WTC11 (cell line): ENCODE data around the gene ASIC5. TPM values are rescaled to one million over a fixed set of nuclear protein-coding genes. Genes with fewer than 3 reads are reported as not detected.

ENCODE experiments used
- ATAC-seq: fragments of 200-7000 bp; cut with Tn5 transposase; 2 replicates; pipeline ENCODE4 v1.10.0; 2021; ENCODE audit warnings: mild to moderate bottlenecking, moderate library complexity
- CTCF ChIA-PET: fragments of 300-600 bp; sonication (Branson Sonifier 250); formaldehyde crosslinking; loops from one replicate; lab custom pipeline; 2021; ENCODE audit warnings: antibody characterized with exemption; lab: Charles Lee
- POLR2A ChIA-PET: fragments of 350-600 bp; sonication (Branson Sonifier 250); formaldehyde crosslinking; loops from one replicate; lab custom pipeline; 2021; ENCODE audit warnings: antibody characterized with exemption; lab: Charles Lee
- DNase-seq: peaks from one replicate; pipeline ENCODE4 v3.0.0; 2021; ENCODE audit warnings: low spot score
- H3K27ac Mint-ChIP-seq: 2 replicates; pipeline ENCODE4 v1.8.0; 2021; ENCODE audit warnings: mixed read lengths
- H3K27me3 Mint-ChIP-seq: 2 replicates; pipeline ENCODE4 v1.8.0; 2021; ENCODE audit warnings: low read depth, mild to moderate bottlenecking, moderate library complexity, mixed read lengths
- H3K36me3 Mint-ChIP-seq: 2 replicates; pipeline ENCODE4 v1.8.0; 2021; ENCODE audit warnings: mixed read lengths
- H3K4me1 Mint-ChIP-seq: 2 replicates; pipeline ENCODE4 v1.8.0; 2022; ENCODE audit warnings: mixed read lengths
- H3K4me3 Mint-ChIP-seq: 2 replicates; pipeline ENCODE4 v1.8.0; 2021; ENCODE audit warnings: mild to moderate bottlenecking, moderate library complexity, mixed read lengths
- H3K9me3 Mint-ChIP-seq: 2 replicates; pipeline ENCODE4 v1.8.0; 2021; ENCODE audit warnings: mixed read lengths
- ATF6 ChIP-seq: sonication (generic); formaldehyde crosslinking; IDR thresholded peaks from 2 replicates; pipeline ENCODE4 v1.8.1; 2023; ENCODE audit warnings: mild to moderate bottlenecking, missing genetic modification reagents
- CBFB ChIP-seq: sonication (generic); formaldehyde crosslinking; IDR thresholded peaks from 2 replicates; pipeline ENCODE4 v1.8.1; 2022; ENCODE audit warnings: mild to moderate bottlenecking, low read depth, missing genetic modification reagents
- ELF4 ChIP-seq: sonication (generic); formaldehyde crosslinking; IDR thresholded peaks from 2 replicates; pipeline ENCODE4 v1.8.1; 2022; ENCODE audit warnings: low read depth, mild to moderate bottlenecking, moderate library complexity, missing genetic modification reagents
- FOXK1 ChIP-seq: sonication (generic); formaldehyde crosslinking; IDR thresholded peaks from 2 replicates; pipeline ENCODE4 v1.8.0; 2022; ENCODE audit warnings: mild to moderate bottlenecking, moderate library complexity, missing genetic modification reagents
- IRF2 ChIP-seq: sonication (generic); formaldehyde crosslinking; IDR thresholded peaks from 2 replicates; pipeline ENCODE4 v1.8.0; 2022; ENCODE audit warnings: low read depth, missing genetic modification reagents, borderline replicate concordance
- SOX15 ChIP-seq: fragments of 250-450 bp; sonication (Bioruptor Pico); IDR thresholded peaks from 2 replicates; pipeline ENCODE4 v1.9.0; 2021; ENCODE audit warnings: mild to moderate bottlenecking
- STAT6 ChIP-seq: sonication (generic); formaldehyde crosslinking; conservative IDR thresholded peaks from 2 replicates; pipeline ENCODE4 v1.8.1; 2023; ENCODE audit warnings: mild to moderate bottlenecking, low read depth, missing genetic modification reagents, moderate library complexity
- total RNA-seq: library from RNA; stranded (reverse); gene quantifications from 3 replicates; pipeline ENCODE4 v1.2.3, GENCODE V29; 2021
- TF ChIP-seq, protein P1 (sequence below): sonication (generic); formaldehyde crosslinking; IDR thresholded peaks from 2 replicates; pipeline ENCODE4 v1.8.1; 2023; ENCODE audit warnings: mild to moderate bottlenecking, missing genetic modification reagents, borderline replicate concordance
- TF ChIP-seq, protein P2 (sequence below): sonication (generic); formaldehyde crosslinking; IDR thresholded peaks from 2 replicates; pipeline ENCODE4 v1.8.0; 2022; ENCODE audit warnings: missing genetic modification reagents
- TF ChIP-seq, protein P3 (sequence below): sonication (generic); formaldehyde crosslinking; IDR thresholded peaks from 2 replicates; pipeline ENCODE4 v1.8.1; 2022; ENCODE audit warnings: low read depth, missing genetic modification reagents, borderline replicate concordance
- TF ChIP-seq, protein P4 (sequence below): sonication (generic); formaldehyde crosslinking; IDR thresholded peaks from 2 replicates; pipeline ENCODE4 v1.8.0; 2022; ENCODE audit warnings: mild to moderate bottlenecking, missing genetic modification reagents
- TF ChIP-seq, protein P5 (sequence below): fragments of 250-450 bp; sonication (Bioruptor Pico); IDR thresholded peaks from 2 replicates; pipeline ENCODE4 v1.9.0; 2021; ENCODE audit warnings: mild to moderate bottlenecking

Gene ASIC5
- total RNA-seq, 1 experiment from 2014 or later: not detected

DNA sequence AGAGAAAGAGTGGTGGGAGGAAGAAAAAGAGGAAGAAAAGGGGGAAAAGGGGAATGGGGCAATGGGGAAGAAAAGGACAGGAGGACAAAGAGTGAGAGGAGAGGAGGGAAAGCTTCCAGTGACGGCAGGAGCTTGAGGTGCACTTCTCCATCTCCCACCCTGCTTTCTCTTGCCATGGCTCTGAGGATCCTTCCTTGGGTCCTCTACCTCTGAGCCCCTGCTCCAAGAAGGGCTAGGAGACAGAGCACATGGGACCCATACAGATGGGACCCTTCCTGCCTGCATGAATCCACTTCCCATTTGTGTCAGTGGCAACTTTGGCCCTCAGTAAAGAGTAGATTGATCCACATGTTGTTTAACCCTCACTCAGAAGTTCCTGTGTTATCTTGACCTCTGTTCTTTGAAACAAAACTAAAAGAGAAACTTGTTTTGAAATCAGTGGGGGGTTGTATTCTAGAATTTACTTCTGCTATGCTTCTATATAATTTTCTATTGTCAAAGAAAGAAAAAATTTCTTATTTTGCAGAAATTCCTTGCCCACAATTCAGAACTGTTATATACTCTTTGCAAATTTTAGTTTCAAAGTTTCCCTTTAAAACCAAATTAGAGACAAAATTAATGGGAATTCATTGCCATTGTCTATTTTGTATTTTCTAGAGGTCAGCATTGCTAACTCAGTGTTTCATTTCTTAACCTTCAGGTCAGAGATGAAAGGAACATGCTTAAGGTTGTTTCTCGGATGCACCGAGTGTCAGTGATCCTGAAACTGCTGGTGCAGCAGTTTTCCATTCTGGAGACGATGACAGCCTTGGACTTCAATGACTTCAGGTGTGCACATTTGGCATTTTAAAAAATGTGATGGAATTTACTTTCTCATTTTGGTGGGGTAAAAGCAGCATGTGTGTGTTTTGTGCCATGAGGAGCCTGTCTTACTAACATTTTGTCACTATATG is 42.4 kb upstream of the ASIC5 start (continued):
- TF ChIP-seq, protein P1, sequence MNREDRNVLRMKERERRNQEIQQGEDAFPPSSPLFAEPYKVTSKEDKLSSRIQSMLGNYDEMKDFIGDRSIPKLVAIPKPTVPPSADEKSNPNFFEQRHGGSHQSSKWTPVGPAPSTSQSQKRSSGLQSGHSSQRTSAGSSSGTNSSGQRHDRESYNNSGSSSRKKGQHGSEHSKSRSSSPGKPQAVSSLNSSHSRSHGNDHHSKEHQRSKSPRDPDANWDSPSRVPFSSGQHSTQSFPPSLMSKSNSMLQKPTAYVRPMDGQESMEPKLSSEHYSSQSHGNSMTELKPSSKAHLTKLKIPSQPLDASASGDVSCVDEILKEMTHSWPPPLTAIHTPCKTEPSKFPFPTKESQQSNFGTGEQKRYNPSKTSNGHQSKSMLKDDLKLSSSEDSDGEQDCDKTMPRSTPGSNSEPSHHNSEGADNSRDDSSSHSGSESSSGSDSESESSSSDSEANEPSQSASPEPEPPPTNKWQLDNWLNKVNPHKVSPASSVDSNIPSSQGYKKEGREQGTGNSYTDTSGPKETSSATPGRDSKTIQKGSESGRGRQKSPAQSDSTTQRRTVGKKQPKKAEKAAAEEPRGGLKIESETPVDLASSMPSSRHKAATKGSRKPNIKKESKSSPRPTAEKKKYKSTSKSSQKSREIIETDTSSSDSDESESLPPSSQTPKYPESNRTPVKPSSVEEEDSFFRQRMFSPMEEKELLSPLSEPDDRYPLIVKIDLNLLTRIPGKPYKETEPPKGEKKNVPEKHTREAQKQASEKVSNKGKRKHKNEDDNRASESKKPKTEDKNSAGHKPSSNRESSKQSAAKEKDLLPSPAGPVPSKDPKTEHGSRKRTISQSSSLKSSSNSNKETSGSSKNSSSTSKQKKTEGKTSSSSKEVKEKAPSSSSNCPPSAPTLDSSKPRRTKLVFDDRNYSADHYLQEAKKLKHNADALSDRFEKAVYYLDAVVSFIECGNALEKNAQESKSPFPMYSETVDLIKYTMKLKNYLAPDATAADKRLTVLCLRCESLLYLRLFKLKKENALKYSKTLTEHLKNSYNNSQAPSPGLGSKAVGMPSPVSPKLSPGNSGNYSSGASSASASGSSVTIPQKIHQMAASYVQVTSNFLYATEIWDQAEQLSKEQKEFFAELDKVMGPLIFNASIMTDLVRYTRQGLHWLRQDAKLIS (CRISPR knock-in tag): no peak
- TF ChIP-seq, protein P2, sequence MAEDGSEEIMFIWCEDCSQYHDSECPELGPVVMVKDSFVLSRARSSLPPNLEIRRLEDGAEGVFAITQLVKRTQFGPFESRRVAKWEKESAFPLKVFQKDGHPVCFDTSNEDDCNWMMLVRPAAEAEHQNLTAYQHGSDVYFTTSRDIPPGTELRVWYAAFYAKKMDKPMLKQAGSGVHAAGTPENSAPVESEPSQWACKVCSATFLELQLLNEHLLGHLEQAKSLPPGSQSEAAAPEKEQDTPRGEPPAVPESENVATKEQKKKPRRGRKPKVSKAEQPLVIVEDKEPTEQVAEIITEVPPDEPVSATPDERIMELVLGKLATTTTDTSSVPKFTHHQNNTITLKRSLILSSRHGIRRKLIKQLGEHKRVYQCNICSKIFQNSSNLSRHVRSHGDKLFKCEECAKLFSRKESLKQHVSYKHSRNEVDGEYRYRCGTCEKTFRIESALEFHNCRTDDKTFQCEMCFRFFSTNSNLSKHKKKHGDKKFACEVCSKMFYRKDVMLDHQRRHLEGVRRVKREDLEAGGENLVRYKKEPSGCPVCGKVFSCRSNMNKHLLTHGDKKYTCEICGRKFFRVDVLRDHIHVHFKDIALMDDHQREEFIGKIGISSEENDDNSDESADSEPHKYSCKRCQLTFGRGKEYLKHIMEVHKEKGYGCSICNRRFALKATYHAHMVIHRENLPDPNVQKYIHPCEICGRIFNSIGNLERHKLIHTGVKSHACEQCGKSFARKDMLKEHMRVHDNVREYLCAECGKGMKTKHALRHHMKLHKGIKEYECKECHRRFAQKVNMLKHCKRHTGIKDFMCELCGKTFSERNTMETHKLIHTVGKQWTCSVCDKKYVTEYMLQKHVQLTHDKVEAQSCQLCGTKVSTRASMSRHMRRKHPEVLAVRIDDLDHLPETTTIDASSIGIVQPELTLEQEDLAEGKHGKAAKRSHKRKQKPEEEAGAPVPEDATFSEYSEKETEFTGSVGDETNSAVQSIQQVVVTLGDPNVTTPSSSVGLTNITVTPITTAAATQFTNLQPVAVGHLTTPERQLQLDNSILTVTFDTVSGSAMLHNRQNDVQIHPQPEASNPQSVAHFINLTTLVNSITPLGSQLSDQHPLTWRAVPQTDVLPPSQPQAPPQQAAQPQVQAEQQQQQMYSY (CRISPR knock-in tag): no peak
- TF ChIP-seq, protein P3, sequence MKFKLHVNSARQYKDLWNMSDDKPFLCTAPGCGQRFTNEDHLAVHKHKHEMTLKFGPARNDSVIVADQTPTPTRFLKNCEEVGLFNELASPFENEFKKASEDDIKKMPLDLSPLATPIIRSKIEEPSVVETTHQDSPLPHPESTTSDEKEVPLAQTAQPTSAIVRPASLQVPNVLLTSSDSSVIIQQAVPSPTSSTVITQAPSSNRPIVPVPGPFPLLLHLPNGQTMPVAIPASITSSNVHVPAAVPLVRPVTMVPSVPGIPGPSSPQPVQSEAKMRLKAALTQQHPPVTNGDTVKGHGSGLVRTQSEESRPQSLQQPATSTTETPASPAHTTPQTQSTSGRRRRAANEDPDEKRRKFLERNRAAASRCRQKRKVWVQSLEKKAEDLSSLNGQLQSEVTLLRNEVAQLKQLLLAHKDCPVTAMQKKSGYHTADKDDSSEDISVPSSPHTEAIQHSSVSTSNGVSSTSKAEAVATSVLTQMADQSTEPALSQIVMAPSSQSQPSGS (CRISPR knock-in tag): no peak
- TF ChIP-seq, protein P4, sequence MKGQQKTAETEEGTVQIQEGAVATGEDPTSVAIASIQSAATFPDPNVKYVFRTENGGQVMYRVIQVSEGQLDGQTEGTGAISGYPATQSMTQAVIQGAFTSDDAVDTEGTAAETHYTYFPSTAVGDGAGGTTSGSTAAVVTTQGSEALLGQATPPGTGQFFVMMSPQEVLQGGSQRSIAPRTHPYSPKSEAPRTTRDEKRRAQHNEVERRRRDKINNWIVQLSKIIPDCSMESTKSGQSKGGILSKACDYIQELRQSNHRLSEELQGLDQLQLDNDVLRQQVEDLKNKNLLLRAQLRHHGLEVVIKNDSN (CRISPR knock-in tag): no peak
- TF ChIP-seq ELF4 (CRISPR knock-in tag): no peak
- TF ChIP-seq STAT6 (CRISPR knock-in tag): no peak
- TF ChIP-seq SOX15 (CRISPR knock-in tag): no peak
- no peak for TF ChIP-seq FOXK1 (CRISPR knock-in tag)
- TF ChIP-seq, all 79 proteins: peak for 0

DNA sequence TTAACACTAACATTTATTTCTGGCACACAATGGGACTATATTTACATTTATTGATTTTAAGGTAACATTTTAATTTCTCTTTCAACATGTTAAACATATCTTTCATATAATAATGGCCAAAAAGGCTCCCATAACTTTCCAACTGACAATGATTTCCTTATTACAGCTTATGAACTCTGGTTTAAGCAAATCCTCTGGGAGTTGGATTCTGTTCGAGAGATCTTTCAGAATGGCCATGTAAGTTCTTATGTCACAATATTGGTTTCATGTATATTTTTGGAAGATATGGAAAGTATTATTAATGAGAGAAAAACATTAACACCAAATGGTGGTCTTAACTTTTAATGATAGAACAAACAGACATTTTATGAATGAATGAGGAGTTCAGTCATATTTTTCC is 41.5 kb upstream of the ASIC5 start:
- TF ChIP-seq, protein P5, sequence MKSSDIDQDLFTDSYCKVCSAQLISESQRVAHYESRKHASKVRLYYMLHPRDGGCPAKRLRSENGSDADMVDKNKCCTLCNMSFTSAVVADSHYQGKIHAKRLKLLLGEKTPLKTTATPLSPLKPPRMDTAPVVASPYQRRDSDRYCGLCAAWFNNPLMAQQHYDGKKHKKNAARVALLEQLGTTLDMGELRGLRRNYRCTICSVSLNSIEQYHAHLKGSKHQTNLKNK (CRISPR knock-in tag): no peak
- TF ChIP-seq FOXK1 (CRISPR knock-in tag) (no peak), ATF6 (CRISPR knock-in tag) (no peak), CBFB (no peak), IRF2 (no peak)
- DNase-seq (no peak), ATAC-seq (no peak)
- ChIA-PET POLR2A (no interaction called here), CTCF (no interaction called here)
- Mint-ChIP-seq H3K27ac (no peak overlapping the region), H3K27me3 (no peaks in the 10 kb centered on the region; the same call in 1 of the 2 replicates), H3K4me3 (no peak overlapping the region), H3K9me3 (no peaks in the 10 kb centered on the region), H3K36me3 (no peaks in the 10 kb centered on the region), H3K4me1 (peaks cover 28% of the 10 kb centered on the region)
